GM10266 (cell line): ENCODE results near the gene PPP1R3E.
A peak's percentile ranks its signal among the peaks of the same experiment; 100 is the strongest.

Experiments used
- DNase-seq: peaks from one replicate; pipeline ENCODE4 v3.0.0; 2012; ENCODE audit errors: extremely low spot score
- TF ChIP-seq, protein P1 (sequence below): IDR thresholded peaks from 2 replicates; pipeline ENCODE4 v1.5.1; 2012; ENCODE audit warnings: mild to moderate bottlenecking, low read depth; ENCODE audit not compliant: control insufficient read depth, insufficient read depth; ENCODE audit errors: missing control alignments

Gene PPP1R3E, protein sequence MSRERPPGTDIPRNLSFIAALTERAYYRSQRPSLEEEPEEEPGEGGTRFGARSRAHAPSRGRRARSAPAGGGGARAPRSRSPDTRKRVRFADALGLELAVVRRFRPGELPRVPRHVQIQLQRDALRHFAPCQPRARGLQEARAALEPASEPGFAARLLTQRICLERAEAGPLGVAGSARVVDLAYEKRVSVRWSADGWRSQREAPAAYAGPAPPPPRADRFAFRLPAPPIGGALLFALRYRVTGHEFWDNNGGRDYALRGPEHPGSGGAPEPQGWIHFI

DNA sequence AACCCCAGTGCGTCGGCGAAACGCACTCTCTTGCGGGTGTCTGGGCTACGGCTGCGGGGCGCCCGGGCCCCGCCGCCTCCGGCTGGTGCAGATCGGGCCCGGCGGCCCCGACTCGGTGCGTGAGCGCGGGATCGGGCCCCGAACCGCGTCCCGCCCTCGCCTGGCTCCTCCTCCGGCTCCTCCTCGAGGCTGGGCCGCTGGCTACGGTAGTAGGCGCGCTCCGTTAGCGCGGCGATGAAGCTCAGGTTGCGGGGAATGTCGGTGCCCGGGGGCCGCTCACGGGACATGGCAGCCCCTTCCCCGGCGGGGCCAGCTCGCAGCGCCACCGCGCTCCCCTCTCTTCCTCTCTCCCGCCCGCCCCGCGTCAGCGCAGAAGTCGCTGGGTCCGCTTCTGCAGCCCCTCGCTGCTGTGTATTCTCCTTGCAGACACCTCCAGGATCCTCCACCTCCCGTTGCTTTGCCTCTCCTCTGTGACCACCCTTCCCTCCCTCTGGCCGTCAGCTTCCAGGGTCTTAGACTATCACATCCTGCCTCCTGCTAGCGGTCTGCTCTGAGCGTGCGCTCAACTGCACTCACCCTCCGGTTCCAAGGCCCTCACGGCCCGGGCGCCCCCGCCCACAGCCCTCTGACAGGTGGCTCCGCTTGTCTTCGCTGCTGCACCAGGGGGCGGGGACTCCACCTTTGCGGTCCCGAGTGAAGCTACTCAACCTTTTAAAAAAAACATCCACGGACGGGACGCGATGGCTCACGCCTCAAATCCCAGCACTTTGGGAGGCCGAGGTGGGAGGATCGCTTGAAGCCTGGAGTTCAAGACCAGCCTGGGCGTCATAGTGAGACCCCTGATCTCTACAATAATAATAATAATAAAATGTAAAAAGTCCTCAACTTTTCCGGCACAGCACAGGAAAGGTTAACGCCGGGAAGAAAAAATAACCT lies at the start of gene PPP1R3E:
TSS of gene PPP1R3E (minus strand) at position 570 of the 936 bp plus-strand sequence. CDS start at position 287, 283 bp downstream.
- TF ChIP-seq, protein P1, sequence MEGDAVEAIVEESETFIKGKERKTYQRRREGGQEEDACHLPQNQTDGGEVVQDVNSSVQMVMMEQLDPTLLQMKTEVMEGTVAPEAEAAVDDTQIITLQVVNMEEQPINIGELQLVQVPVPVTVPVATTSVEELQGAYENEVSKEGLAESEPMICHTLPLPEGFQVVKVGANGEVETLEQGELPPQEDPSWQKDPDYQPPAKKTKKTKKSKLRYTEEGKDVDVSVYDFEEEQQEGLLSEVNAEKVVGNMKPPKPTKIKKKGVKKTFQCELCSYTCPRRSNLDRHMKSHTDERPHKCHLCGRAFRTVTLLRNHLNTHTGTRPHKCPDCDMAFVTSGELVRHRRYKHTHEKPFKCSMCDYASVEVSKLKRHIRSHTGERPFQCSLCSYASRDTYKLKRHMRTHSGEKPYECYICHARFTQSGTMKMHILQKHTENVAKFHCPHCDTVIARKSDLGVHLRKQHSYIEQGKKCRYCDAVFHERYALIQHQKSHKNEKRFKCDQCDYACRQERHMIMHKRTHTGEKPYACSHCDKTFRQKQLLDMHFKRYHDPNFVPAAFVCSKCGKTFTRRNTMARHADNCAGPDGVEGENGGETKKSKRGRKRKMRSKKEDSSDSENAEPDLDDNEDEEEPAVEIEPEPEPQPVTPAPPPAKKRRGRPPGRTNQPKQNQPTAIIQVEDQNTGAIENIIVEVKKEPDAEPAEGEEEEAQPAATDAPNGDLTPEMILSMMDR = no peak
- DNase-seq = peak; percentile 80

DNA sequence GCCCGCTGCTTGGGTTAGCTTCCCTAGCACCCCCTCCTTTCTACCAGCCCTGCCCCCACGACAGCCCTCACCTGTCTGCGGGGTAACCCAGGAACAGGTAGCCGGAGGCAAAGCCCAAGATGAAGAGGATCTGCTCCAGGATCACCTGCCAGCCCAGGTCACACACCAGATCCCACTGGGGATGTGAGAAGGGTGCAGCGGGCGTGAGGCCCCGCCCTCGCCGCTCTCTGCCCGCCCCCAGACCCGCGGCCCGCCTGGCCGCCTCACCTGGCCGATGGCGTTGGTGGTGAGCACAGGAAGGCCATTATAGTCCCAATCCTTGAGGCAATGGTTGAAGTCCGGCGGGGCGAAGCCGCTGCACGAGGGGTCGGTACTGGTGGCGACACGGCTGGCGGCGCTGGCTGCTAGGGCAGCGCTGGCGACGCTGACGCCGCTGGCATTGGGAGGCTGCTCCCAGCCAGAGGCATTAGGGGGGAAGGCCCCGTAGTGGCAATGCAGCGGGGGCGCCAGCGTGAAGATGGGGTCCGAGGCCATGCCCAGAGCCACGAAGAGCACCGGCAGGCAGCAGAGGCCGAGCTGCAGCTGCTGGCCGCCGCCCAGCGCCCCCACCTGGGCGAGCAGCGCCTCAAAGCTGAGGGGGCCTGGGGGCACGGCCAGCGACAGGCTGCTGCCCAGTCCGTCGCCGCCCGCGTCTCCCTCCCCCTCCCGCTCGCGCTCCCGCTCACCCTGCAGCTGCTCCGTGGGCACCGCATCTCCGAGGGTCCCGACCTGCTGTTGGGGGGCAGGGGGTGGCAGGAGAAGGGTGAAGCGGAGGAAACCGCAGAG lies 49.2 kb upstream of the PPP1R3E start:
- TF ChIP-seq, protein P1 = no peak
- DNase-seq = peak; percentile 33

DNA sequence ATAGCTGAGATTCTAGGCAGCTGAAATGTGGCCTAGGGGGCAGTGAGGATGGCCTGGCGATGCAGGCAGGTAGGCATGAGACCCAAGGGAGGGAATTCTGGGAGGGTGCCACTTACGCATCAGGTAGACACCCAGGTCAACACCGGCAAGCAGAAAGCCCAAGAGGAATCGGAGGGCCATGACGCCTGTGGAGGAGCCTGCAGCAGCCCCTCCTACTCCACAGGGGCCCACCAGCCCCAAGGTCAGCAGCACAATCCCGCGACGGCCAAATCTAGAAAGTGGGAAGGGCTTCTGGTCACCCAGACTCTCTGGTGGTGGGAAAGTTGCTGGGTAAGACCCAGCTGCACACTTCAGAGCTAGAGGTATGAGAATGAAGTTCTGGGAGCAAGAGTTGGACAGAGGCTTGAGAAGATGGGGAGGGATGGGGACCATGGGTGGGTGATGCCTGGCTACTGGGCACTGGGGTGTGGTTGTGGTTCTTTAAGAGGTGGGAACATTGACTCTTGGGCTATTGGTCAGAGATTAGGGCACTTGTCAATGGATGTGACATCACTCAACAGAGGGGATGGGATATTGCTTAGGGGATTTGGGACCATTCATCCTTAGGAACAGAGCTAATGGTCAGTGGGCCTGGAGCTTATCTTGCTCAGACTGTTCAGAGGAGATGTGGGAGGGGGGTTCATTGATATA lies 46.6 kb upstream of the PPP1R3E start:
- DNase-seq = peak; percentile 21
- TF ChIP-seq, protein P1 = no peak

DNA sequence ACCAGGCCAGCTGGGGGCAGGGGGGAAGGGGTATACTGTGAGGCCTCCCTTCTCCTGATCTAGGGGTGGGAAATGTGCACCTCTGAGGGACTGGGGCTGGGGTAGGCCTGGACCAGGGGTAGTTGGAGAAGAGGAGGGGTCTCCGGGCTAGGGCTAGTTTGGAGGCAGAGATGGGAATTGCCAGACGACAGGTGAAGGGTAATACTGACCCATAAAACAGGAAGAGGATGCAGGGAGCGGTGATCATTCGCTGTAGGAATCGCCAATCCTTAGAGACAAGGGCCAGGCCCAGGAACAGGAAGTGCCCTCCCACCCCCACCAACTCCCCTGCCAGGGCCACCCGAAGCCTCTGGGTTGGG lies 45.6 kb upstream of the PPP1R3E start:
- TF ChIP-seq, protein P1 = no peak
- no peak for DNase-seq

DNA sequence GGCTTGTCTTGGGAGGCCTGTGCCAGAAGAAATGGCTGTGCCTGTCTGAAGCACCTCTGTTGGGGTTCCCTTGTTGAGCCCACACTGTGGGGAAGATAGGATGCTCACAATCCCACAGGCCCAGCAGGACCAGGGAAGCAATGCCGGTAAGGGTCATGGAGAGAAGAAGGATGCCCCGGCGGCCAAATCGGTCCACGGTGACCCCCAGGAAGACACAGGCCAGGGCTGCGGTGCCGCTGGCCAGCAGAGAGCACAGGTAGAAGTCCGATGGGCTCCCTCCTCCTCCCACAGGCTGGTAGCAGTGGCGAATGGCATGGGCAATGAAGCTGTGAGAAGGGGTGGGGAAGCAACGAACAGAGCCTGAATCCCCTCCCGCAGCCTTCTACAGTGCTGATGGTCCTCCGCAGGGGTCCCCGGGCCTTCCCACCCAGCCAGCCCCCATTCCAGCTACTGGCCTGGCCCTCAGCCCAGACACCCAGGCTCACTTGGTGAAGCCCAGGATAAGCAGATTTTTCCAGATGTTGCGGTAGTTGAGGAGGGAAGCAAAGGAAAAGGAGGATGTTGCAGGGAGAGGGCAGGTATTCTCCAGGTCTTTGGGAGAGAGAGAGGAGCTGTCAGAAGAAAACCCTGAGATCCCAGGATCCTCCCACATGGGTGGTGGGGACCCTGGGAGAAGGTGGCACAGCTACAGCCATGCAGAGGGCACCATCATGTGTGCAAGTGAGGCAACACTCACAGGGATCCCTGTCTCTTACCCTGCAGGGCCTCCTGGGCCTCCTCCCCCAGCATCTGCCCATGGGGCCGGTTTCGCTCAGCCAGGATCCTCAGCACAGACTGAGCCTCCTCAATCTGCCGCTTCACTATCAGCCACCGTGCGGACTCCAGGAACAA lies 45.0 kb upstream of the PPP1R3E start:
- DNase-seq = no peak
- TF ChIP-seq, protein P1 = no peak
